Left ventricle myocardium inferior (tissue), 1 donor: ENCODE data around the gene RESP18. TPM values are rescaled to one million over a fixed set of nuclear protein-coding genes. Genes with fewer than 3 reads are reported as not detected.

ENCODE experiments used
- DNase-seq: peaks from one replicate; pipeline ENCODE4 v3.0.0-alpha.2; 2020
- H3K27ac ChIP-seq: fragments of 200-600 bp; replicated peaks from 2 replicates; pipeline ENCODE4 v1.8.0; 2021
- H3K27me3 ChIP-seq: fragments of 200-600 bp; 2 replicates; pipeline ENCODE4 v1.8.0; 2021; ENCODE audit warnings: low read depth
- H3K36me3 ChIP-seq: fragments of 200-600 bp; 2 replicates; pipeline ENCODE4 v1.8.0; 2021
- H3K4me1 ChIP-seq: fragments of 200-600 bp; 2 replicates; pipeline ENCODE4 v1.8.0; 2021
- H3K4me3 ChIP-seq: fragments of 200-600 bp; 2 replicates; pipeline ENCODE4 v1.8.0; 2021; ENCODE audit warnings: mild to moderate bottlenecking, moderate library complexity
- H3K9me3 ChIP-seq: fragments of 200-600 bp; replicated peaks from 2 replicates; pipeline ENCODE4 v1.8.0; 2021
- intact Hi-C: fragments of 100-400 bp; cut with micrococcal nuclease; formaldehyde crosslinking; loops from one replicate; pipeline ENCODE4 v1.11.0; 2022
- total RNA-seq: library from RNA; stranded (reverse); fragmentation: NEBNext Ultra II Directional; extraction: Animal tissue kit (Norgen Biotek cat#: 25700); gene quantifications from one replicate; pipeline ENCODE4 v1.2.1, GENCODE V29; 2021
- TF ChIP-seq, protein P1 (sequence below): fragments of 200-600 bp; IDR thresholded peaks from 2 replicates; pipeline ENCODE4 v1.8.0; 2021; ENCODE audit warnings: antibody characterized with exemption, mild to moderate bottlenecking, borderline replicate concordance
- donor health status: DM: no; HTN: yes; CAD: no; lungs with severe emphysema.

RESP18 gene
- total RNA-seq, 1 donor from 2014 or later = not detected

DNA sequence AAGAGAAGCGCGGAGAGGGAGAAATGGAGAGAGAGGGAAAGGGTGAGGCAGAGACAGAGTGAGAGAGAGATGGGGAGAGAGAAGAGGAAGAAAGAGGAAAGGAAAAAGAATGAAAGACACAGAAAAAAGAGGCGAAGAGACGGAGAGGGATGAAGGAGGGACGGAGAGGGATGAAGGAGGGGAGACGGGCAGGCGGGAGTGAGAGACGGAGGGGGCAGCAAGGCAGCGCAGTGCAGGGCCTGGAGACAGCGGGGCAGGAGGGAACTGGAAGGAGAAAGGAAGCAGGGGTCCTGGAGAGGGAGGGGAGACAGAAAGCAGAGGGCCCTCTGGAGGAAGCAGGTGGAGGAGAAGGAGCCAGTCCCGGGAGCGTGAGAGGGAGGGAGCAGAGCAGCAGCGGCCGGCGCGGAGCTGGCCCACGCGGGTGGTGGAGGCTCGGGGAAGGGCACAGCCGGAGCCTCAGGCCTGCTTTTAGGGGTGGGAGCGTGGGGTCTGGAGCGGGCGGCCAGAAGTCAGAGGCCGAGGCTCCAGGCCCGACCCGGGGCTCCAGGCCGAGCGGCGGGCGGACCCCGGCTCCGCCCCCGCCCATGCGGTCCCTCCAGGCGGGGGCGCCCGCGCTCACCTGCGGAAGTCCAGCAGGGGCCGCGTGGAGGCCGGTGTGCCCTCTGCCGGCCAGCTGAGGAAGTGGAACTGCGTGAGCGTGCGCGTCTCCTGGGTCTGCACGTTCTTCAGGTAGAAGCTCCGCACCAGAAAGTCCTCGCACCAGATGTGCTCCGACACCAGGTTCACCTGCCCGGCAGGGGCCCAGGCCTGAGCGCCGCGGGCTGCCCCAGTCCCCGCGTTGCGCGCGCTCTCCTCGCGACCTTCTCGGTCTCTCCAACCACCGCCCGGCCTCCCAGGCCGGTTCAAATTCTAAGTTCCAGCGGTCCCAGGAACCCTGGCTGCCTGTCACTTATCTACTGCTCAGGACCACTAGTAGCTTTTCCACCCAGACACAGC lies 37.9 kb downstream of the RESP18 start:
- peak; percentile 86 for DNase-seq
- no peaks in the 10 kb centered on the region for H3K9me3 ChIP-seq
- H3K27me3 ChIP-seq = peaks cover 12% of the 10 kb centered on the region
- peak overlapping the region; percentile 77 for H3K4me3 ChIP-seq
- H3K27ac ChIP-seq = peak overlapping the region; percentile 89
- TF ChIP-seq, protein P1, sequence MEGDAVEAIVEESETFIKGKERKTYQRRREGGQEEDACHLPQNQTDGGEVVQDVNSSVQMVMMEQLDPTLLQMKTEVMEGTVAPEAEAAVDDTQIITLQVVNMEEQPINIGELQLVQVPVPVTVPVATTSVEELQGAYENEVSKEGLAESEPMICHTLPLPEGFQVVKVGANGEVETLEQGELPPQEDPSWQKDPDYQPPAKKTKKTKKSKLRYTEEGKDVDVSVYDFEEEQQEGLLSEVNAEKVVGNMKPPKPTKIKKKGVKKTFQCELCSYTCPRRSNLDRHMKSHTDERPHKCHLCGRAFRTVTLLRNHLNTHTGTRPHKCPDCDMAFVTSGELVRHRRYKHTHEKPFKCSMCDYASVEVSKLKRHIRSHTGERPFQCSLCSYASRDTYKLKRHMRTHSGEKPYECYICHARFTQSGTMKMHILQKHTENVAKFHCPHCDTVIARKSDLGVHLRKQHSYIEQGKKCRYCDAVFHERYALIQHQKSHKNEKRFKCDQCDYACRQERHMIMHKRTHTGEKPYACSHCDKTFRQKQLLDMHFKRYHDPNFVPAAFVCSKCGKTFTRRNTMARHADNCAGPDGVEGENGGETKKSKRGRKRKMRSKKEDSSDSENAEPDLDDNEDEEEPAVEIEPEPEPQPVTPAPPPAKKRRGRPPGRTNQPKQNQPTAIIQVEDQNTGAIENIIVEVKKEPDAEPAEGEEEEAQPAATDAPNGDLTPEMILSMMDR = peak; percentile 99
- H3K4me1 ChIP-seq = peaks cover 22% of the 10 kb centered on the region
- no peaks in the 10 kb centered on the region for H3K36me3 ChIP-seq
- intact Hi-C loops = loop anchor here (5.0 kb wide), 1 partner anchor 122 kb away; the partner anchor contains the start of gene SLC23A3

DNA sequence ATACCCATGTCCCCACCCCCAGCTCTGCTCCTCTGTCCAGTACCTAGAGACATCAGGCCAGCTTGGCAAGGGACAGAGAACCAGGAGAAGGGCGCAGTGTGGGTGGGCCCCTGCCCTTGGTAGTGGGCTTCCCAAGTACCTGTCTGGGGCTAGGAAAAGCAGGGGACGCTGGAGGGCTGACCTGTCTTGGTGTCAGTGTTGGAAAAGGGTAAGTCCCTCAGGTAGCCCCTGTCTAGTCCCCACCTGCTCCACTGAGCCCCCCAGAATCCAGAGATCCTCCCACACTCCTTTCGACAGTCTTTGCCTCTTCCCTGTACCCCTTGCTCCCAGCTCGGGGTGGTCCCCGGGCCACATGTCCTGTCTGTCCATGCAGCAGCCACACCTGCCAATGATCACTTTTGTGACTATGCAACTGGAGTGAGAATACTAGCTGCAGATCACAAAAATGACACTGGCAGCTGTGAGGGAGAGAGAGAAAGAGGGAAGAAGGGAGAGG lies 38.8 kb downstream of the RESP18 start:
- TF ChIP-seq, protein P1 = no peak
- Histone ChIP-seq H3K36me3 (no peaks in the 10 kb centered on the region), H3K4me1 (peaks cover 25% of the 10 kb centered on the region), H3K27me3 (peaks cover 4% of the 10 kb centered on the region), H3K4me3 (peak overlapping the region; percentile 77), H3K9me3 (no peaks in the 10 kb centered on the region), H3K27ac (peak overlapping the region; percentile 89)
- DNase-seq = no peak
- intact Hi-C loops = no loop called here

DNA sequence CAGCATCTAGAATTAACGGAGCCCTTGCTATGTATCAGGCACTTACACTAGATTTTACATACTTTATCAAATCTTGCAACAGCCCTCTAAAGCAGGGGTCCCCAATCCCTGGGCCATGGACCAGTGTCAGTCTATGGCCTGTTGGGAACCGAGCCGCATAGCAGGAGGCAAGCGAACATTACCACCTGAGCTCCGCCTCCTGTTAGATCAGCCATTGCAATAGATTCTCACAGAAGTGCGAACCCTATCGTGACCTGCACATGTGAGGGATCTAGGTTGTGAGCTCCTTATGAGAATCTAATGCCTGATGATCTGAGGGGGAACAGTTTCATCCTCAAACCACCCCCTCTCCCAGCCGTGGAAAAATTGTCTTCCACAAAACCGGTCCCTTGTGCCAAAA lies 39.9 kb downstream of the RESP18 start:
- intact Hi-C loops = no loop called here
- no peak for DNase-seq
- Histone ChIP-seq H3K27me3 (no peaks in the 10 kb centered on the region), H3K36me3 (no peaks in the 10 kb centered on the region), H3K27ac (no peak overlapping the region), H3K9me3 (no peaks in the 10 kb centered on the region), H3K4me3 (no peak overlapping the region), H3K4me1 (peaks cover 21% of the 10 kb centered on the region)
- TF ChIP-seq, protein P1 = no peak

DNA sequence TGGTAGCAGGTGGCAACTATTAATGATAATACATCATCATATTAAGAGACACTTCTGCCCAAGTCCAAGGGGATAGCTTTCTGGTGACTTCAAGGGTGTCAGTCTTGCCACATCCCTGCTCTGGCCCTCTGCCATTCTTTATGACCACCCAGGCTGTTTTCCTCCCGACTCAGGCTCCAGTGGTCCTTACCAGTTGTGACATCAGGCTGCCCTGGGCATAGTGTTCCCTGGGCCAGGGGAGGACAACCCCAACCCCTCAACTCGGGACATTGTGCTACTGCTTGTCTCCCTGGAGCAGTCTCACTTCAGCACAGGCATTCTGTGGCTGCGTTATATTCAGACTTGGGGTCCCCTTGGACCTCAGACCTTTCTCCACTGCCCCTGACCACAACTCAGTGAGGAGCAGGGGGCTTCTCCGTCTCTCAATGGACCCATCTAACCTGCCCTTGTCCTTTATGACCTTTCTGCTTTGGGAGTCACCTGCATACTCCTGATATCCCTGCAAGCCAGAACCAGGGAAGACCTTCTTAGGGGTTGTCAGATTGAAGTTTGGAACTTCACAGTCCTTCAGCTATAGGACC lies 40.5 kb downstream of the RESP18 start:
- TF ChIP-seq, protein P1 = no peak
- intact Hi-C loops = no loop called here
- DNase-seq = no peak
- Histone ChIP-seq H3K4me1 (peaks cover 21% of the 10 kb centered on the region), H3K27ac (no peak overlapping the region), H3K4me3 (no peak overlapping the region), H3K36me3 (no peaks in the 10 kb centered on the region), H3K9me3 (no peaks in the 10 kb centered on the region), H3K27me3 (no peaks in the 10 kb centered on the region)

DNA sequence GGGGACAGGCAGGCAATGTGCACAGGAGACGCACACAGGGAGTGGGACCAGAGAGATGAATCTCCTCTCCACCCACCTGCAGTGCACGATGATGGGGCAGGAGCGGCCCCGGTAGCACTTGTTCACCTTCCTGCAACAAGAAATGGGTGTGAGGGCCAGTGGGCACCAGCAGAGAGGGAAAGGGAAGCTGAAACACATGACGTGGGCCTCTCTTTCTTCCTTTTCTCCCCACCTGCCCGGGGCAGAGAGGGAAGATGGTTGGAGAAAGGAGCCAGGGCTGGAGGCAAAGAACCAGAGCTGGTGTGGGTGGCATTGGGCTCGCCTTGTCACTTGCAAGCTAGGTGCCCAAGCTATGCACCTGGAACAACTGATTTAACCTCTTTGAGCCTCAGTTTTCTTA lies 41.1 kb downstream of the RESP18 start:
- H3K4me1 ChIP-seq = peaks cover 26% of the 10 kb centered on the region
- no peak for DNase-seq
- H3K9me3 ChIP-seq = no peaks in the 10 kb centered on the region
- intact Hi-C loops = no loop called here
- H3K4me3 ChIP-seq = no peak overlapping the region
- no peaks in the 10 kb centered on the region for H3K27me3 ChIP-seq
- no peak overlapping the region for H3K27ac ChIP-seq
- peaks cover 4% of the 10 kb centered on the region for H3K36me3 ChIP-seq
- TF ChIP-seq, protein P1 = no peak
